GM21367 (cell line): ENCODE data around the gene FGGY.
A peak's percentile ranks its signal among the peaks of the same experiment; 100 is the strongest.

ENCODE experiments used
- ATAC-seq: cut with Tn5 transposase; IDR thresholded peaks from one replicate; pipeline ENCODE4 v1.9.1; 2021; ENCODE audit not compliant: unreplicated experiment

The FGGY gene

DNA sequence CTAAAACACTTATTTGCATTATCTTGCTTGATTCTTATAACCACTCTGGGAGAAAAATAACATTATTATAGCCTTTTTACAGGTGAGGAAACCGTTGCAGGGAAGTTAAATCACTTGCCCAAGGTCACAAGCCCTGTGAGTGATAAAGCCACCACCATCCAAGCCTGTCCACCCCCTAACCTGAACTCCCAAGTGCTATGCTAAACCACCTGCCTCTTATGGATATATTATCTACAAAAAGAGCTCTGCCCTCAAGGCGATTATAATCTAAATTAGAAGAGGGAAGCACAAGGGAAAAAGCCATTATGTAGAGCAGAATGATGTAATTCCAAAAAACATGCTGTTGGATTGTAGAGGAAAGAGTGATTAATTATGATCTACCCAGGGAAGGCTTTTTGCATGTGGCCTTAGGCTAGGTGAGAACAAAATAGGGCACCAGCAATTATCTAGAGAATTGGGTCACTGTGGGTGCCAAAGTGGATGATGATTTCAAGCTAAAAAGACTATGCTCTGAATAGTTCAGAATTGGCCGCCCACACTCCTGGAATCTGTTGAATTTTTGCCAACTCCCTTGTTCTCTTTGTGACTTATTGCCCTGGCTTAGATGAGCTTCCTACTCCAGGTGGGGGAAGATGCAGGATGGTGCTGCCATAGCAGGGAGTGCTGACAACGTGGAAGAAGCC, 205.3 kb downstream of the FGGY start:
- ATAC-seq = no peak

GRCh38 chr1:59504276-59504675, 207.4 kb downstream of the FGGY start:
- no peak for ATAC-seq

GRCh38 chr1:59505596-59506028, 208.7 kb downstream of the FGGY start:
- no peak for ATAC-seq

GRCh38 chr1:59506952-59507351, 210.1 kb downstream of the FGGY start:
- peak; percentile 87 for ATAC-seq

DNA sequence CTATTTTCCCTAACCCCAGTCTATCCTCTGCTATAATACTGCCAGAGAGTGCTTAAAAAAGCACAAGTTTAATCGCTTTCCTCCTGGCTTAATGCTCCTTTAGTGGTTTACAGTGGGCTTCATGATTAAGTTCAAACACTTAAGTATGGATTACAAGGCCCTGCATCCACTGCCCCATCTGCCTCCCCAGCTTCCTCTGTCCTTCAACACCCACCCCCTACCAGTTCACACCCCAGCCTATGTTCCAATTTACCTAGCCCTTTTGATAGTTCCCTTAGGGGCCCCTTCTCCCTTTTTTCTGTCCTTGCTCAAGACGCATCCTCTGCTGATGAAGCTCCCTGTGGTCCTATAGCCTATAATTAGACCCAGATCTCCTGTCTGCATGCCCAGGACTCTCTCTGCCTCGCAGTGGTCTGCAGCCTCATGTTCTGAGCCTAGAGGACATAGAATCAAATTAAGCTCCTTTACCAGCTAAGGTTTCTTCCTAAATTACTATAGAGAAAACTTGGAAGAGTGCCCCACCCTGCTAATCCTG, 212.5 kb downstream of the FGGY start:
- ATAC-seq = no peak

- ATAC-seq = no peak
These were observed 213.4 kb downstream of the FGGY start for GRCh38 chr1:59510249-59510648.

DNA sequence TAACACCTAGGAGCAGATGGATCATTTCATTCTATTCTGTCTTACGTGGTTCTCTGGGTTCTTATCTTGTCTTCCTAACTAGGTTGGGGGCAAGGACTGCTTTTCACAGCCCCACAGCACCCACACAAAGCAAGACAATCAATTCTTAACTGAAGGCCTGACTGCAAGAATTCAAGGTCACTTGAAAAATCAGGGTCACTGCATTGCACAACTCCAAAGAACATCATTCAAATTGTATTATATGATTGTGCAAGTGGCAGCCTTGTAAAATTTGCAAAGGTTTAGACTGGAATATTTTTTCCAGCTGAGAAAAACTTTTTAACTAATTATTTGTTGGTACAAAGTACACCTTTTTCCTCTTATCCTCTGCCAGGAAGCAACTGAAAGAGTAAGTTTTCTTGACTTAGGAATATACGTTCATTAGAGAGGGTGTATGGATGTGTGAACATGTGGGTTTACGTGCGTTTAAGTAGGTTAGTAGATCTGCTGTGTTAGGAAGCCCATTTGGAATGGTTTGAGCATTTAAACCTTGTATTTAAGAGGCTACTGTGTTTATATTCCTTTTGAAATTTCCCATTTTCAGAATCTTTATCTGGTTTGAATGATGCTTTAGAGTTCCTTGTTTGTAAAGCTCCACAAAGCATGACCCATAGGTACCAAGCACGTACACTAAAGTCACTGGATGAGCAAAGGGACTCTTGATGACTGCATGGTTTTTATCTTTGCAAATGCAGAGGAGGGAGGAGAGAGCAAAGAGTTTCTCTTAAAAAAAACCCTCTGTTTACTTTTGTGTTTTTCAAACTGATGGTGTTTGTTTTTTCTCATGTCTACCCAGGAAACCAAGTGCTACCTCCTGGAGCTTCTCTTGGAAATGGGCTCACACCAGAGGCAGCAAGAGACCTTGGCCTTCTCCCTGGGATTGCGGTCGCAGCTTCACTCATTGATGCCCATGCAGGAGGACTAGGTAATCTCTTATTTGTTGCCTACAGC, 214.9 kb downstream of the FGGY start:
- ATAC-seq = no peak

DNA sequence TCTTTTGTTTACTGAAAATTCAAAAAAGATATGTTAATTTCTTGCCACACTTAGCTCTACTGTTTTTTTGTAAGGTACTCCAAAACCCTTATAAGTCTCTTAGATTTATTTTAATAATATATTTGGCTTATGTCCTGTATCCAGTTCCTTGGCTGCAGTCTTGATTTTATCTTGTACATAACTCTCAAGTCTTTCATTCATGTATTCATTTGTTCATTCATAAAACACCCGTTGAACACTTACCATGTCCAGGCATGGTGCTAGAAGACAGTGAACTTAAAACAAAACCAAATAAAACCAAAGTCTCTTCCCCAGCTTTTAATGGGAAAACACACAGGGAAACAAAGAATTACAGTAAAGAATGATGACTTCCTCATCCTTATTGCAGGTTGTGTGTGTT, 215.8 kb downstream of the FGGY start:
- ATAC-seq = no peak

DNA sequence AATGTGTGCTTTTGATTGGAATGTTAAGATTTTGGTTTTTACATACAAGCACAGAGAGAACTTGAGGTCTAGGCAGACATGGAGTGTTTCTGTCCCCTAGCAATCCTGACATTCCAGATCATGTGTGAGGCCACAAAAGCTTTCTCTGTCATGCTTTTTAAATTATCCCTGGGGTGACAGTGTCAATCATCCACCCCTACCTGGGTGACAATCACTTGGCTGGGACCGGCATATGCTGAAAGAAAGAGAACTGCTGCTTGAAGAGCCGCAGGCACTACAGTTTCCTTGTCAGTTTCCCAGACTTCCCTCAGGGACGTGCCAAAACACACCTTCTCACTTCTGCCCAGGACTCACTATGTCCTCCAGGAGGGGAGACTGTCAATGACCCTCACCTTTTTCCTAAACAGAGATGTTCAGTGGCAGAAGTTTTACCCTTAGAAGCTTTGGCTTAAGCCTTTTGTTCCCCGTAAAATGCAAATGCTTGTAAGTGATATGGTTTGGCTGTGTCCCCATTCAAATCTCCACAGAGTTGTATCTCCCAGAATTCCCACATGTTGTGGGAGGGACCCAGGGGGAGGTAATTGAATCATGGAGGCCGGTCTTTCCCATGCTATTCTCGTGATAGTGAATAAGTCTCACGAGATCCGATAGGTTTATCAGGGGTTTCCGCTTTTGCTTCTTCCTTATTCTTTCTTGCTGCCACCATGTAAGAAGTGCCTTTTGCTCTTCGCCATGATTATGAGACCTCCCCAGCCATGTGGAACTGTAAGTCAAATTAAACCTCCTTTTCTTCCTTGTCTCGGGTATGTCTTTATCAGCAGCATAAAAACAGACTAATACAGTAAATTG, 217.4 kb downstream of the FGGY start:
- ATAC-seq = no peak

GRCh38 chr1:59516881-59517280, 220.0 kb downstream of the FGGY start:
- ATAC-seq = no peak

GRCh38 chr1:59520194-59520593, 223.3 kb downstream of the FGGY start:
- ATAC-seq = no peak

- no peak for ATAC-seq
These were observed 224.0 kb downstream of the FGGY start for GRCh38 chr1:59520827-59521418.

- ATAC-seq = no peak
These were observed 224.6 kb downstream of the FGGY start for GRCh38 chr1:59521456-59521855.

DNA sequence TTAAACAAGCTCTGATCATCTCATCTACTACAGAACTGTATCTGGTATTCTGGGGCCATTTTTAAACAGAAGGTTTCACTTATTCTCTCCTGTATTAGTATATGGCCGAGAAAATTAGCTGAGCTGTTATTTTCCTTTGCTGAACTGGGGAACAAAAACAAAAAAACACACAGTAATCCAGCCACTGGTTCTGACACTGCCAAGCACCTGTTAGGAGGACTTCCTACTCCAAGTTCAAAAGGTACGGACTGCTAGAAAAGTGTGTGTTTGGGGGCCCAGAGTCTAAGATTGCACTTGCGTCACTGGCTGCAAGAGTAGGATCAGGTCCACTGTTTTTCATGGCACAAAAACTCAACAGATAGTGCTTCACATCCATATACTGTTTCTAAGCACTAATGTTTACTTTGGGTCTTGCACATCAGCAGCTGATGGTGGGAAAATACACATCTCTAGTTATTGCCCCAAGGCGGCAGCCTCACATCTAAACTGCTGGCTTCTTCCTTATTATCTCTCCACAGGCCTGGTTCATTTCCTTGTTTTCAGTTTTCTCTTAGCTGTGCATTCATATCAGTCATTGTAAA, 226.1 kb downstream of the FGGY start:
- no peak for ATAC-seq

- no peak for ATAC-seq
These were observed 227.0 kb downstream of the FGGY start for GRCh38 chr1:59523745-59524450.

GRCh38 chr1:59526240-59526639, 229.3 kb downstream of the FGGY start:
- ATAC-seq = no peak

DNA sequence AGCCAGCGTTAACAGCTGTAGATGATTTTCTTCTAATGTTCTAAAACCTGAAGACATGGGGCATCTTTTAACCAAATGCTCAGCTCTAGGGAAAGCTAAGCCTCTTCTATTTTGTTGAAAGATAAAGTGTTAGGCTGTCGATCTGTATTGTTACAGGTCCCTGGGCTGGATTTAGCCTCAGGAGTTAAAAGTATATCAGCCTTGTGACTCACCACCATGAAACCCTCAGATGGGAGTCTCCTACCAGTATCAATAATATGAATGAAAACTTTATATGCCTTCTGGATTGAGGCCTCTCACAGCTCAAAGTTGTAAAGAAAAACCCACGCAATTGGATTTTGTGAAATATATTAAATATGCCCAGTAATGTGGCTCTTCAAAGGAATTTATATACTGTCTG, 231.6 kb downstream of the FGGY start:
- ATAC-seq = no peak

- ATAC-seq = no peak
These were observed 232.0 kb downstream of the FGGY start for GRCh38 chr1:59528900-59529299.

DNA sequence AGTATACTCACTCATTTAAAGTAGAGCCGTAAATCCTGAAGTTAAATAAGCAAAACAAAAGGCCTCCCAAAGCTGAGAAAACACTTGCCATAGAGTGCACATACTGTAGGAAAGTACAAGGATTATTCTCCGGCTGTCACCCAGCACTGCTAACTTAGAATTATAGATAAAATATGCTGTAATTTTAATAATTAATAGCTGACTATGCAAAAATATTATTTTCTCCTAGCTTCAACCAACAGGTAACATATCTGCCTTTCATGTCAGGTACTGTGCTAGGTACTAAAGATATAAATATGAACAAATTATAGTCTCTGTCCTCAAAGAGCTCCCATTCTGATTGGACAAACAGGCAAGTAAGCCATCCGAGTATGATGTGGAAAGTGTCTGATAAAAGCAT, 233.2 kb downstream of the FGGY start:
- ATAC-seq = no peak

DNA sequence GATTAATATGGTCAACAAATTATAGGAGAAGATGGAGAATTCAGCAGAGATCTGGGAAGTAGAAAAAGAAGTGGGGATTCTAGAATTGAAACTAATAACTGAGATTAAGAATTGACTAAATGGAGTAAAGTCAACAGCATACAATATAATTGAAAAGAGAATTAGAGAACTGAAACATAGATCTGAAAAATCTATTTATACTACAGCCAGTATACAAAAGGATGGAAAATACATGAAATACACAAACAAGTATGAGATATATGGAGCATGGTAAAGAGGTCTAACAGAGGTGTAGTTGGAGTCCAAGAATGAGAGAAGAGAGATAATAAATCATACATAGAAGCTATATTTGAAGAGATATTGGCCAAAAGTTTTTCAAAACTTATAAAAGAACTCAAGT, 235.2 kb downstream of the FGGY start:
- ATAC-seq = peak; percentile 73
